Lower leg skin (tissue), 4 donors: ENCODE measurements around the gene MED10. TPM values are rescaled to one million over a fixed set of nuclear protein-coding genes. Genes with fewer than 3 reads are reported as not detected.

Experiments
- DNase-seq, 2 donors: peaks; one replicate each; pipeline ENCODE4 v3.0.0-alpha.2; 2019; ENCODE audit warnings: low spot score in 2 of 2
- H3K4me3 ChIP-seq: fragments of 200-600 bp; sonication (generic); 2 replicates; pipeline ENCODE4 v1.5.1; 2017; ENCODE audit warnings: mild to moderate bottlenecking, low read depth; ENCODE audit not compliant: poor library complexity, severe bottlenecking
- CTCF ChIP-seq, 3 donors: fragments of 450-650 bp; IDR thresholded peaks; one replicate each; pipeline ENCODE4 v1.5.1; 2016; ENCODE audit warnings: antibody characterized with exemption in 3 of 3, mild to moderate bottlenecking in 3 of 3, moderate library complexity in 2 of 3
- POLR2A ChIP-seq, 2 donors: fragments of 450-650 bp; IDR thresholded peaks; one replicate each; pipeline ENCODE4 v1.6.1; 2016 to 2017; ENCODE audit warnings: antibody characterized with exemption in 2 of 2, mild to moderate bottlenecking in 1 of 2, moderate library complexity in 1 of 2
- WGBS, 2 donors: methylation state at CpG; one replicate each; pipeline ENCODE4 v1.1.5; 2018; 5-methylcytosine and 5-hydroxymethylcytosine counted together
- intact Hi-C: fragments of 100-400 bp; cut with DNase I; formaldehyde crosslinking; loops from one replicate; pipeline ENCODE4 v1.15.0; 2023; ENCODE audit warnings: low total_unique reads
- total RNA-seq, 4 donors: library from RNA; depleted of rRNA; stranded (reverse); fragments of >200 nt; gene quantifications; one replicate each; pipeline ENCODE4 v1.1.0, GENCODE V29; 2016

Gene MED10
- total RNA-seq, 4 donors from 2014 or later = 18.5 to 30.4 (median 24.9) TPM

- DNase-seq = no peak
- WGBS, 2 donors = 40 to 49% methylated on average over 8 of the region's 8 CpGs
- H3K4me3 ChIP-seq = no peak overlapping the region
- TF ChIP-seq CTCF (IDR thresholded peaks at IDR 0.05) (no peak), POLR2A (IDR thresholded peaks at IDR 0.05) (no peak)
- intact Hi-C loops = no loop called here
These were observed 41.0 kb upstream of the MED10 start for GRCh38 chr5:6419340-6419852.

DNA sequence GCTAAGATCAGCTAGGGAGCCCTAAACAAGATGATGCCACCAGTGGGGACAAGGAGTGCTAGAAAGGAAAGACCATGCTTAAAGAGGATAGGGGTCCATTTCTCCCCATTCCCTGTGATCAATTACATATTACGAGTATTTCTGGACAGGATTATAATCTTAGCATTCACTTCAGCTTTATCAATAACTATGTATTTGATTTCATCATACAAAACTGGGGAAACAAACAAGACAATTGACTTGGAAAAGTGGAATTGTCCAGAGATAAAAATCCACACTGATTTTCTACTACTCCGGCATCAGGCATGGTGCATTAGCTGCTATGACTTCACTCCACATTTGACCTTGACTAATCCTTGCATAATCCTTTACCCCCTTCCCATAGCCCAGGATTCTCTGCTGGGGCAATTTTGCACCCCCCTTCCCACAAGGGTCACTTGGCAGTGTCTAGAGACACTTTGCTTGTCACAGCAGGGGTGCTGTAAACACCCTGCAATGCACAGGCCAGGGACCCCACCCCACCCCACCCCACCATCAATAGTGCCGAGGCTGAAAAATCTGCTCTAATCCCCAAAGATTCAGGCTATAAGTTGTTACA is 40.4 kb upstream of the MED10 start:
- 87 to 89% methylated on average over 3 of the region's 3 CpGs for WGBS, 2 donors
- H3K4me3 ChIP-seq = no peak overlapping the region
- DNase-seq = no peak
- TF ChIP-seq CTCF (IDR thresholded peaks at IDR 0.05) = no peak
- no peak for TF ChIP-seq POLR2A (IDR thresholded peaks at IDR 0.05)
- intact Hi-C loops = no loop called here

DNA sequence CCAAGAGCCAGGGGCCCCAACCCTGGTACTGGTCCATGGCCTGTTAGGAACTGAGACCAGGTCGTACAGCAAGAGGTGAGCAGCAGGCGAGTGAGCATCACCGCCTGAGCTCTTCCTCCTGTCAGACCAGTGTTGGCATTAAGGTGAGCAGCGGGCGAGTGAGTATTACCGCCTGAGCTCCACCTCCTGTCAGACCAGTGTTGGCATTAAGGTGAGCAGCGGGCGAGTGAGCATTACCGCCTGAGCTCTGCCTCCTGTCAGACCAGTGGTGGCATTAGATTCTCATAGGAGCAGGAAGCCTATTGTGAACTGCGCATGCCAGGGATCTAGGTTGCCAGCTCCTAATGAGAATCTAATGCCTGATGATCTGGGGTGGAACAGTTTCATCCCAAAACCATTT is 39.3 kb upstream of the MED10 start:
- TF ChIP-seq CTCF (IDR thresholded peaks at IDR 0.05) (no peak), POLR2A (IDR thresholded peaks at IDR 0.05) (no peak)
- H3K4me3 ChIP-seq = no peak overlapping the region
- no peak for DNase-seq
- intact Hi-C loops = no loop called here
- 85 to 96% methylated on average over 10 of the region's 10 CpGs for WGBS, 2 donors

- 50 to 52% methylated on average over 4 of the region's 4 CpGs for WGBS, 2 donors
These were observed 34.5 kb upstream of the MED10 start for GRCh38 chr5:6412811-6413210.

GRCh38 chr5:6411141-6411540 is 32.8 kb upstream of the MED10 start:
- no peak for TF ChIP-seq CTCF (IDR thresholded peaks at IDR 0.05)
- TF ChIP-seq POLR2A (IDR thresholded peaks at IDR 0.05) = no peak
- intact Hi-C loops = no loop called here
- H3K4me3 ChIP-seq = no peak overlapping the region
- 87 to 90% methylated on average over 10 to 15 of the region's 15 CpGs for whole genome bisulfite sequencing, 2 donors
- DNase-seq = peak in 1 of 2 donors; percentile 71

More at GRCh38 chr5:6412811-6413210, 34.5 kb upstream of the MED10 start:
- no peak for DNase-seq
- no peak for TF ChIP-seq CTCF (IDR thresholded peaks at IDR 0.05)
- TF ChIP-seq POLR2A (IDR thresholded peaks at IDR 0.05) = no peak
- H3K4me3 ChIP-seq = no peak overlapping the region
- intact Hi-C loops = no loop called here

DNA sequence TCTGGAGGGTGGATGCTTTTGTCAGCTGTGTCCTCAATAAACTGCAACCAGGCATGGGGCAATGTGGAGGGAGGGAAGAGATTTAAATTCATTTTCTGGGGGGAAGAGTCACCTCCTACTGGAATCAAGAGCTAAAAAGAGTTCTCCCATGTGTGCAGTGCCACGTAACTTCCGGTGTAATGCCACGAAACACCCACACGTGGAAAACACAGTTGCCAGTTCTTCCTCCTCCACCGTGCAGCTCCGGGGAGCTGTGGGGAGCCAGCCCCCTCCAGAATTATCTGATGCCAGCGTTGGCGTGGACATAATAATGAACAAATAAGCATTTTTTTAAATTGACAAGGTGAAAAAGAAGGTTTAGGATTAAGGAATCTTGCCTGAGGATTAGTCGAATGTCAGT is 32.1 kb upstream of the MED10 start:
- TF ChIP-seq POLR2A (IDR thresholded peaks at IDR 0.05) (no peak), CTCF (IDR thresholded peaks at IDR 0.05) (no peak)
- 75 to 85% methylated on average over 9 of the region's 9 CpGs for WGBS, 2 donors
- DNase-seq = peak in 1 of 2 donors; percentile 64
- H3K4me3 ChIP-seq = no peak overlapping the region
- intact Hi-C loops = no loop called here
